WTC11 (cell line): ENCODE measurements around the gene DCTN5. TPM values are rescaled to one million over a fixed set of nuclear protein-coding genes. Genes with fewer than 3 reads are reported as not detected.

ENCODE experiments used
- ATAC-seq: fragments of 200-7000 bp; cut with Tn5 transposase; 2 replicates; pipeline ENCODE4 v1.10.0; 2021; ENCODE audit warnings: mild to moderate bottlenecking, moderate library complexity
- CTCF ChIA-PET: fragments of 300-600 bp; sonication (Branson Sonifier 250); formaldehyde crosslinking; loops from one replicate; lab custom pipeline; 2021; ENCODE audit warnings: antibody characterized with exemption; lab: Charles Lee
- POLR2A ChIA-PET: fragments of 350-600 bp; sonication (Branson Sonifier 250); formaldehyde crosslinking; loops from one replicate; lab custom pipeline; 2021; ENCODE audit warnings: antibody characterized with exemption; lab: Charles Lee
- DNase-seq: peaks from one replicate; pipeline ENCODE4 v3.0.0; 2021; ENCODE audit warnings: low spot score
- H3K27ac Mint-ChIP-seq: 2 replicates; pipeline ENCODE4 v1.8.0; 2021; ENCODE audit warnings: mixed read lengths
- H3K27me3 Mint-ChIP-seq: 2 replicates; pipeline ENCODE4 v1.8.0; 2021; ENCODE audit warnings: low read depth, mild to moderate bottlenecking, moderate library complexity, mixed read lengths
- H3K36me3 Mint-ChIP-seq: 2 replicates; pipeline ENCODE4 v1.8.0; 2021; ENCODE audit warnings: mixed read lengths
- H3K4me1 Mint-ChIP-seq: 2 replicates; pipeline ENCODE4 v1.8.0; 2022; ENCODE audit warnings: mixed read lengths
- H3K4me3 Mint-ChIP-seq: 2 replicates; pipeline ENCODE4 v1.8.0; 2021; ENCODE audit warnings: mild to moderate bottlenecking, moderate library complexity, mixed read lengths
- H3K9me3 Mint-ChIP-seq: 2 replicates; pipeline ENCODE4 v1.8.0; 2021; ENCODE audit warnings: mixed read lengths
- CREM ChIP-seq: sonication (generic); formaldehyde crosslinking; IDR thresholded peaks from 2 replicates; pipeline ENCODE4 v1.8.1; 2022; ENCODE audit warnings: mild to moderate bottlenecking, missing genetic modification reagents, moderate library complexity
- ERG ChIP-seq: fragments of 250-450 bp; sonication (Bioruptor Pico); IDR thresholded peaks from 2 replicates; pipeline ENCODE4 v1.8.0; 2021; ENCODE audit warnings: mild to moderate bottlenecking
- FOXJ3 ChIP-seq: sonication (generic); formaldehyde crosslinking; IDR thresholded peaks from 2 replicates; pipeline ENCODE4 v1.9.0; 2021; ENCODE audit warnings: missing genetic modification reagents, mild to moderate bottlenecking, borderline replicate concordance
- FOXP1 ChIP-seq: sonication (generic); formaldehyde crosslinking; IDR thresholded peaks from 2 replicates; pipeline ENCODE4 v1.8.0; 2022; ENCODE audit warnings: missing genetic modification reagents, mild to moderate bottlenecking, moderate library complexity, borderline replicate concordance
- JUN ChIP-seq: sonication (generic); formaldehyde crosslinking; IDR thresholded peaks from 2 replicates; pipeline ENCODE4 v1.8.0; 2023; ENCODE audit warnings: mild to moderate bottlenecking, missing genetic modification reagents
- MYBL2 ChIP-seq: sonication (generic); formaldehyde crosslinking; IDR thresholded peaks from 2 replicates; pipeline ENCODE4 v1.8.1; 2023; ENCODE audit warnings: mild to moderate bottlenecking, moderate library complexity, missing genetic modification reagents
- NFE2L1 ChIP-seq: sonication (generic); formaldehyde crosslinking; IDR thresholded peaks from 2 replicates; pipeline ENCODE4 v1.8.1; 2023; ENCODE audit warnings: missing genetic modification reagents
- NFYB ChIP-seq: sonication (generic); formaldehyde crosslinking; conservative IDR thresholded peaks from 2 replicates; pipeline ENCODE4 v1.8.0; 2022; ENCODE audit warnings: low read depth, missing genetic modification reagents
- PRDM15 ChIP-seq: sonication (generic); formaldehyde crosslinking; IDR thresholded peaks from 2 replicates; pipeline ENCODE4 v1.8.0; 2022; ENCODE audit warnings: missing genetic modification reagents
- STAT6 ChIP-seq: sonication (generic); formaldehyde crosslinking; conservative IDR thresholded peaks from 2 replicates; pipeline ENCODE4 v1.8.1; 2023; ENCODE audit warnings: mild to moderate bottlenecking, low read depth, missing genetic modification reagents, moderate library complexity
- ZNF219 ChIP-seq: sonication (generic); formaldehyde crosslinking; IDR thresholded peaks from 2 replicates; pipeline ENCODE4 v1.8.0; 2023; ENCODE audit warnings: missing genetic modification reagents, mild to moderate bottlenecking, borderline replicate concordance
- ZNF263 ChIP-seq: sonication (generic); formaldehyde crosslinking; IDR thresholded peaks from 2 replicates; pipeline ENCODE4 v1.8.1; 2022; ENCODE audit warnings: low read depth, mild to moderate bottlenecking, moderate library complexity, missing genetic modification reagents
- ZNF281 ChIP-seq: sonication (generic); formaldehyde crosslinking; IDR thresholded peaks from 2 replicates; pipeline ENCODE4 v1.8.0; 2023; ENCODE audit warnings: mild to moderate bottlenecking, missing genetic modification reagents
- ZNF671 ChIP-seq: fragments of 250-450 bp; sonication (Bioruptor Pico); IDR thresholded peaks from 2 replicates; pipeline ENCODE4 v1.8.0; 2021; ENCODE audit warnings: mild to moderate bottlenecking
- total RNA-seq: library from RNA; stranded (reverse); gene quantifications from 3 replicates; pipeline ENCODE4 v1.2.3, GENCODE V29; 2021
- TF ChIP-seq, protein P1 (sequence below): sonication (generic); formaldehyde crosslinking; IDR thresholded peaks from 2 replicates; pipeline ENCODE4 v1.8.1; 2022; ENCODE audit warnings: mild to moderate bottlenecking, missing genetic modification reagents, moderate library complexity, borderline replicate concordance
- TF ChIP-seq, protein P2 (sequence below): fragments of 250-450 bp; sonication (Bioruptor Pico); IDR thresholded peaks from 2 replicates; pipeline ENCODE4 v1.9.0; 2021; ENCODE audit warnings: mild to moderate bottlenecking, borderline replicate concordance
- TF ChIP-seq, protein P3 (sequence below): sonication (generic); formaldehyde crosslinking; IDR thresholded peaks from 2 replicates; pipeline ENCODE4 v1.8.0; 2022; ENCODE audit warnings: mild to moderate bottlenecking, missing genetic modification reagents

DCTN5 gene
- total RNA-seq, 1 experiment from 2014 or later: 65.8 TPM

- ATAC-seq (peak; percentile 67), DNase-seq (peak; percentile 52)
- Mint-ChIP-seq H3K9me3 (no peaks in the 10 kb centered on the region), H3K4me3 (no peak overlapping the region), H3K27ac (peak overlapping the region; percentile 91), H3K4me1 (peaks cover 31% of the 10 kb centered on the region), H3K36me3 (peaks cover 18% of the 10 kb centered on the region), H3K27me3 (no peaks in the 10 kb centered on the region)
- POLR2A ChIA-PET: interaction anchor here (2.5 kb wide), 1 partner anchor 40 kb away, joined by 7 read pairs; the partner anchor contains the start of genes EARS2 and UBFD1
- TF ChIP-seq, protein P1, sequence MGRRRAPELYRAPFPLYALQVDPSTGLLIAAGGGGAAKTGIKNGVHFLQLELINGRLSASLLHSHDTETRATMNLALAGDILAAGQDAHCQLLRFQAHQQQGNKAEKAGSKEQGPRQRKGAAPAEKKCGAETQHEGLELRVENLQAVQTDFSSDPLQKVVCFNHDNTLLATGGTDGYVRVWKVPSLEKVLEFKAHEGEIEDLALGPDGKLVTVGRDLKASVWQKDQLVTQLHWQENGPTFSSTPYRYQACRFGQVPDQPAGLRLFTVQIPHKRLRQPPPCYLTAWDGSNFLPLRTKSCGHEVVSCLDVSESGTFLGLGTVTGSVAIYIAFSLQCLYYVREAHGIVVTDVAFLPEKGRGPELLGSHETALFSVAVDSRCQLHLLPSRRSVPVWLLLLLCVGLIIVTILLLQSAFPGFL: no peak
- TF ChIP-seq, protein P2, sequence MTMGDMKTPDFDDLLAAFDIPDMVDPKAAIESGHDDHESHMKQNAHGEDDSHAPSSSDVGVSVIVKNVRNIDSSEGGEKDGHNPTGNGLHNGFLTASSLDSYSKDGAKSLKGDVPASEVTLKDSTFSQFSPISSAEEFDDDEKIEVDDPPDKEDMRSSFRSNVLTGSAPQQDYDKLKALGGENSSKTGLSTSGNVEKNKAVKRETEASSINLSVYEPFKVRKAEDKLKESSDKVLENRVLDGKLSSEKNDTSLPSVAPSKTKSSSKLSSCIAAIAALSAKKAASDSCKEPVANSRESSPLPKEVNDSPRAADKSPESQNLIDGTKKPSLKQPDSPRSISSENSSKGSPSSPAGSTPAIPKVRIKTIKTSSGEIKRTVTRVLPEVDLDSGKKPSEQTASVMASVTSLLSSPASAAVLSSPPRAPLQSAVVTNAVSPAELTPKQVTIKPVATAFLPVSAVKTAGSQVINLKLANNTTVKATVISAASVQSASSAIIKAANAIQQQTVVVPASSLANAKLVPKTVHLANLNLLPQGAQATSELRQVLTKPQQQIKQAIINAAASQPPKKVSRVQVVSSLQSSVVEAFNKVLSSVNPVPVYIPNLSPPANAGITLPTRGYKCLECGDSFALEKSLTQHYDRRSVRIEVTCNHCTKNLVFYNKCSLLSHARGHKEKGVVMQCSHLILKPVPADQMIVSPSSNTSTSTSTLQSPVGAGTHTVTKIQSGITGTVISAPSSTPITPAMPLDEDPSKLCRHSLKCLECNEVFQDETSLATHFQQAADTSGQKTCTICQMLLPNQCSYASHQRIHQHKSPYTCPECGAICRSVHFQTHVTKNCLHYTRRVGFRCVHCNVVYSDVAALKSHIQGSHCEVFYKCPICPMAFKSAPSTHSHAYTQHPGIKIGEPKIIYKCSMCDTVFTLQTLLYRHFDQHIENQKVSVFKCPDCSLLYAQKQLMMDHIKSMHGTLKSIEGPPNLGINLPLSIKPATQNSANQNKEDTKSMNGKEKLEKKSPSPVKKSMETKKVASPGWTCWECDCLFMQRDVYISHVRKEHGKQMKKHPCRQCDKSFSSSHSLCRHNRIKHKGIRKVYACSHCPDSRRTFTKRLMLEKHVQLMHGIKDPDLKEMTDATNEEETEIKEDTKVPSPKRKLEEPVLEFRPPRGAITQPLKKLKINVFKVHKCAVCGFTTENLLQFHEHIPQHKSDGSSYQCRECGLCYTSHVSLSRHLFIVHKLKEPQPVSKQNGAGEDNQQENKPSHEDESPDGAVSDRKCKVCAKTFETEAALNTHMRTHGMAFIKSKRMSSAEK: no peak
- no peak for TF ChIP-seq STAT6 (CRISPR knock-in tag)
- no peak for TF ChIP-seq NFYB (CRISPR knock-in tag)
- no peak for TF ChIP-seq ERG (CRISPR knock-in tag)
- TF ChIP-seq JUN (CRISPR knock-in tag): no peak
- no peak for TF ChIP-seq NFE2L1
- TF ChIP-seq ZNF219 (CRISPR knock-in tag): no peak
- no peak for TF ChIP-seq FOXJ3 (CRISPR knock-in tag)
- no peak for TF ChIP-seq CREM (CRISPR knock-in tag)
- TF ChIP-seq ZNF671 (CRISPR knock-in tag): no peak
- TF ChIP-seq PRDM15 (CRISPR knock-in tag): no peak
- no peak for TF ChIP-seq ZNF263 (CRISPR knock-in tag)
- TF ChIP-seq MYBL2 (CRISPR knock-in tag): no peak
- TF ChIP-seq, protein P3, sequence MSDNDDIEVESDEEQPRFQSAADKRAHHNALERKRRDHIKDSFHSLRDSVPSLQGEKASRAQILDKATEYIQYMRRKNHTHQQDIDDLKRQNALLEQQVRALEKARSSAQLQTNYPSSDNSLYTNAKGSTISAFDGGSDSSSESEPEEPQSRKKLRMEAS (CRISPR knock-in tag): no peak
- no peak for TF ChIP-seq FOXP1 (CRISPR knock-in tag)
- TF ChIP-seq ZNF281 (CRISPR knock-in tag): no peak
- CTCF ChIA-PET: interaction anchor here (0.7 to 2.2 kb wide), 23 partner anchors 8 to 429 kb away, joined by 3 to 22 read pairs (median 4); partner anchors contain the start of genes COG7, DCTN5, EARS2 and PALB2
These were observed 44.1 kb upstream of the DCTN5 start for GRCh38 chr16:23597003-23597756.
